ENCODE results near the gene CCSER2.

CCSER2 gene

DNA sequence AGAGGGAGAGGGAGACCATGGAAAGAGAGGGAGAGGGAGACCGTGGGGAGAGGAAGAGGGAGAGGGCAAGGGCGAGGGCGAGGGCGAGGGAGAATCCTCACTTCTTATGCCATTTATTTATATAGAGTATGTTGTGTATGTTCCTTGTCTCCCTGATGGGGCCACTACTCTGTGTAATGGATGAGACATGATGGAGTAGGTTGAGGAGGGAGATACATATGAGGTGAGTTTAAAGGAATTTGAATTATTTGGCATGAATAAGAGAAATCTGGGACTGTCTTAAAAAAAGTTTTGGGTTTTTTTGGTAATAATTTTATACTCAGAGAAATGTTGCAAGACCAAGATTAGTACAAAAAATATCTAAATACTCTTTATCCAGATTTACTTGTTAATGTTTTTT is 20.1 kb downstream of the CCSER2 start:
- no peak for DNase-seq (ENCODE audit: low spot score)

DNA sequence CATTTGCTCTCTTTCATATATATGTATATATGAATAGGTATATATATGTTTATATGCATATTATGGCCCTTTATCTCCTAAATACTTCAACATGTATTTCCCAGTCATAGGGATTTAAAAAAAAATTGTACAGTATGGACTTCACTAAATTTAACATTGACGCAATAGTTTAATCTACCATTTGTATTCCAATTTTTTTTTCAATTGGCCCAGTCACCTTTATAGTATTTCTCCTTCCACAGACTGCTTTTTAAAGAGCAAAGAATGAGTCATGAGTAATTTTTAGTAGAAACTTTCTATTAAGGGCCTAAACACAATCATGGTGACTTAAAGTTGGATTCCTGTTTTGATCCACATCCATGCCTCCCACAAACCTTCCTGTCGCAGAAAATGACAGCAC is 20.5 kb downstream of the CCSER2 start:
- no peak for DNase-seq (ENCODE audit: low spot score)

DNA sequence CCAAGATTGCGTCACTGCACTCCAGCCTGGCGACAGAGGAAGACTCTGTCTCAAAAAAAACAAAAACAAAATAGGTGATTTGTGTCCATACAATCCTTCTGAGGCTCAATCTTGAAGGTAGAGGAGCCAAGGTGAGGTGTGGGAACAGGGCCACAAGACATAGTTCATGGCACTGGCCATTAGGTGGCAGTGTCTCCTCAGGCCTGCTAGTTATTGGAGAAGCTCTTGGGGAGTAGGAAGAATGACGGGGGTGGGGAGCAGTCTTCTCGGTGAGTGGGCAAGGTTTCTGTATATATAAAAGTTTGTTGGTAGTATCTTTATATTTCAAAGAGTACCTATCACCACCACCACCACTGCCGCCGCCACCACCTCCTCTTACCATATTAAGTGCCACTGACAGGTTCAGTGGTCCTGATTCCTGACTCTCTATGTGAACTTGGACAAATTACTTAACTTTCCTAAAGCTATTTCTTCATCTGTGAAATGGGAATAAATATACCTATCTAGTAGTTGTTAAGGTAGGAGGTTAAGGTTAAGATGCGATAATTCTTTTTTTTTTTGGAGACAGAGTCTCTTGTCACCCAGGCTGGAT is 24.0 kb downstream of the CCSER2 start:
- DNase-seq (ENCODE audit: low spot score), result peak; percentile 60

DNA sequence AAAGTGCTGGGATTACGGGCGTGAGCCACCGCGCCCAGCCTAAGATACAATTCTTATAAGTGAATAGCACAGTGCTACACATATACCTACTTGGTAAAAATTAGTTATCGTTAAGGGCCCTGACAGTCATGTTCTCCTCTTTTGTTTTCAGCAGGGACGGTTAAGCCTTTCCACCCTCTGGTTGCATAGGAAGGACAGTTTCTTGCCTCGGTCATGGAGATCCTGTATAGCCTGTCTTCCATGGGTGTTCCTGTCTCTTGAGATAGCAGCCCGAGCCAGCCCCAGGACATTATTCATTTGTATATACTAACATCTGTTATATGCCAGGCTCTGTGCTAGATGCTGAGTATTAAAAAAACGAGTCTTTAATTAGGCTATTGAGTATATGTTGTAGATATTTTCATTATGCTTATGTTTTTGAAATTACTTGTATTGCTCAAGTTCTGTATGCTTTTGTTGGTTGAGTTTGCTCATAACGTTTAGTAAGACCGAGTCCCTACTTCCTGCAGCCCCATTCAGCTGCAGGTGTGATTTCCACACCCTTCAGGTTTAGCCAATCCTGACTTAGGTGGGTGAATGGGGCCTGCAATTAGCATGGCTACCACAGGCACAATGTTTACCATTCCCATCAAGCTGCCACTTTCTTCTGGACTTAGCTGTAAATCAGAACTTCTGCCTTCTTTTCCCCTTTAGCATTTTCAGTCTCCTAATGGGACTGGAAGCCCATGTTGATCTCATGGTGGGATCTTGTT is 24.8 kb downstream of the CCSER2 start:
- no peak for DNase-seq (ENCODE audit: low spot score)

DNA sequence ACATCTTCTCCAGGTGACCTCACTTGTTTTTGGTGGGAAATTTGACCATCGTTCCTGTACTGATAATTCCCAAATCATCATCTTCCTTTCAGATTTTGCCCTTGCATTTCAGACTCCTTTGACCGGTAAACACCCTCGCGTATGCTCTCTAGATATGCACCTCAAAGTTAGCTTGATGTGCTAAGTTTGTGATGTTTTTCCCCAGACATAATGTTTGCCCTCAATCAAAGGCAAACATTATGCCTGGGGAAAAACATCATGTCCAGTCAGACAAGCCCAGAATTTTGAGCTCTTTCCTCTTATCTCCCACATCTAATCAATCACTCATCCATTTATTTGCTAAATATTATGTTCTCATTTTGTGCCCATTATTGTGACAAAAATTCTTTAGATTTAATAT is 26.2 kb downstream of the CCSER2 start:
- no peak for DNase-seq (ENCODE audit: low spot score)

DNA sequence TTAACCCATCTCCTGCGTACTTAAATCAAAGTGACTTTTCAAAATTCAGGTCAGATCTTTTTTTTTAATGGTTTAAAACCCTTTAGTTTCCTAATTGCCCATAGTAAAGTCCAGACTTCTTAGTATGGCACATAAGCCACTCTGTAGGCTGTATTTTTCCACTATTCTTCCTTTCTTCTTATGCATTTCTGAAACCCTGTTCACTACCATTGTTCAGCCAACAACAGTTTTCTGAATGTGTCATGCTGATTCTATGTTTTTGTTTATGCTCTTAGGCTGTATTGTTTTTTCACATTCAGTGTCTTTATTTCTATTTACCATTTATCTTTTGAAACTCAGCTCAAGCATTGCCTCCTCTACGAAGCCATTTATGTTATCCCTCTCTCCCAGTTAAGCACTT is 26.7 kb downstream of the CCSER2 start:
- DNase-seq (ENCODE audit: low spot score), result no peak

DNA sequence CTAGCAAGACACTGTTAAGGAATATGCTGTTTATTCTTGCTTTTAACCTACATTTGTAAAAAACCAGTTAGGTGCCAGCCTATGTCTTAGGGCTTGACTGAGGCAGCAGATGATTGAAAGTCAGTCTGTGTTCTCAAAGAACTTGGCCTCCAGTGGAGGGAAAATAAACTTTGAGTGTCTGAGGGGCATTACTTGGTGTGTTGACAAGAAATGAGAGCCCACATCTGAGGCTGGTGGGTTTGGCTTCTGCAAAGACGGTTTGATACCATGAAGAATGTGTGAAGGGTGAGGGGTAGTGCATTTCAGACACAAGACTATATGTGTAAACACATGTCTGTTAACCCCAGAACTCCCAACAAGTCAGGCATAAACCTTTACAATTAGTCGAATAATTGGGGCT is 28.5 kb downstream of the CCSER2 start:
- no peak for DNase-seq (ENCODE audit: low spot score)

DNA sequence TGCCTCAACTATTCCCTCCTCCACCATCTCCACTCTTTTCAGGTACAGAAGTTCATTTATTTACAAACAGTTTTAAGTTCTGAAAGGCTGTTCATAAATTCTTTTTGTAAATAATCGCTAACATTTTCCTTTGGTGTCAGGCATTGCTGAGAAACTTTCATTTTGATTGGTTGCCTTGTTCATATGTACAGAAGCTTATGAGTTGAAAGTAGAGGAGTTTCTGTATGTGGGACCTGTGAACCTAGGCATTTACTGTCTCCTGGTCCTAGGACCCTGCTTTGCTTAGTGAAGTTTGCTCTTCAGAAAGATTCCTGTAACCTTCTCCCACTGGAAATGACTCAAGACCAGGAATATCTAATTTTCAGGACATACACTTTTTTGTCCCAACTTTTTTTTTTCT is 30.4 kb downstream of the CCSER2 start:
- DNase-seq (ENCODE audit: low spot score), result no peak

DNA sequence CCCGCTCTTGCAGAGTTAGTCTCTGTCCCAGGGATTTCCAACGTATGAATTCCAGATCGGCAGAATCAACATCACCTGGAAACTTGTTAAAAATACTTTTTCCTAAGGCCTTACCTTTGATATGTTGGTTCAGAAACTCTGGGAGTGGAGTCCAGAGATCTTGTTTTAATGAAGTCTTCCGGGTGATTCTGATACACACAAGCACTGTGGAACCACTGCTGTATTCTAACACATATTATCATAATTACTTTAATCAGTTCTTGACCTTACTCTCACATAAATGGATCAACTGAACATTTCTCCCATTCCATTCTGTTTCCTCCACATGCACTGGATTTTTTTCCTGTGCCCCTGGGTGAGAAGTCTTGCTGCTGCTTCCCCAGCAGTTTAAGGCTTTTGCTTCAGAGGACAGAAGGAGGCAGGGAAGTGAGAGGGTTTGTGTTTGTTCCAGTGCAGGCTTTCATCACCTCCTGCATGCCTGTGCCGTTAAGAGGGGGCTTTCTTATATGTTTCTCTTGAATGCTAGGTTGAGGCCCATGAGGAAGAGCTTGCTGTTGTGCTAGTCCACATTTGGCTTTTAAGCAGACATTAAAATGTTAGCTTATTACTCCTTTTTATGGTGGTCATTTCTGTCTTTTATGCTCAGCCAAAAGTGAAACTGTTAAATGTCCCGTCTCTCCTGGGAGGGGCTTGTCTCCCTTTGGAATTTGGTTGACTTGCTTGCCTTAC is 32.4 kb downstream of the CCSER2 start:
- no peak for DNase-seq (ENCODE audit: low spot score)

DNA sequence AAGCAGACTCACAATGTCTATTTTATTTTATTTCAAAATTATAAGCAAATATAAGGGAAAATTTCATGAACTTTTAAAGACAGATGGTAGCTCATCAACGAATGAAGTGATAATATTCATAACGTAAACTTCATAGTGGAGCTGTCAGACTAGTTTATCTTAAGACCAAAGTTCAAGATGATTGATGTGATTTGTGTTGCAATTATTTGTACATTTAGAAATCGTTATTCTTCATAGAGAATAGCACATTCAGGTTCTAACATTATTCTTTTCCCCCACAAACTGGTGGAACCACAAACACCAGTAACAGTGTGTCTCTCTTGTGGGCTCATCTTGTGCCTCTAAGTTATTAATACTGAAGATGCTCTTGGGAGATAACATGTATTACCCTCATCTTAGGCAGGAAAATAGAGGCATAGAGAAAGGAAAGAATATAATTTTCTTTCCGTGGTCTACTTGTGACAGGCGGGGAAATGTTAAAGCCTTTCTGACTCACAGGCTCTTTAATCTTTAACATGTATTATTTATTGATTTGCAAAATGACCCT is 37.0 kb downstream of the CCSER2 start:
- DNase-seq (ENCODE audit: low spot score), result no peak

DNA sequence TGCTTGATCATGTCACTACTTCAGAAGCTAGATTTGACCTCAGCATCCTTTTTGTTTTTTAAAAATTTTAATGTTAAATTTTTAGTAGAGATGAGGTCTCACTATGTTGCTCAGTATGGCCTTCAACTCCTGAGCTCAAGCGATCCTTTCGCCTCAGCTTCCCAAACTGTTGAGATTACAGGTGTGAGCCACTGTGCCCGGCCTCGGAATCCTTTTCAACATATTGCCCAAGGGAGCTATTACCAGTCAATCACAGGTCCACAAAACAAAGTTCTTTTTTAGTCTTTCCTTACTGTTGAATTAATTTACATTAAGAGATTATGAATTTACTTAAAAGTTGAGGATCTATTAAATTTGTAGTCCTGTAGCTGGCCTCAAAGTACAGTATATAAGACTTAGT is 37.7 kb downstream of the CCSER2 start:
- no peak for DNase-seq (ENCODE audit: low spot score)

DNA sequence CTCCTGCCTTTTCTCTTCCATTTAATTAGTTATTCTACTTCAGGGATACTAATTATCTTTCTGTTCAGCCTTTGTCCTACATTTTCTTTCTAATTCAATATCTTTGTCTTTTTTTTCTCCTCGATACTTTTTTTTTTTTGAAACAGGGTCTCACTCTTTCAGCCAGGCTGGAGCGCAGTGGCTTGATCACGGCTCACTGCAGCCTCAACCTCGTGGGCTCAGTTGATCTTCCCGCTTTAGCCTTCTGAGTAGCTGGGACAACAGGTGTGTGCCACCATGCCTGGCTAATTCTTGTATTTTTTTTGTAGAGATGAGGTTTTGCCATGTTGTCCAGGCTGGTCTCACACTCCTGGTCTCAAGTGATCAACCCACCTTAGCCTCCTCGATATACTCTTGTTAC is 38.9 kb downstream of the CCSER2 start:
- no peak for DNase-seq (ENCODE audit: low spot score)

DNA sequence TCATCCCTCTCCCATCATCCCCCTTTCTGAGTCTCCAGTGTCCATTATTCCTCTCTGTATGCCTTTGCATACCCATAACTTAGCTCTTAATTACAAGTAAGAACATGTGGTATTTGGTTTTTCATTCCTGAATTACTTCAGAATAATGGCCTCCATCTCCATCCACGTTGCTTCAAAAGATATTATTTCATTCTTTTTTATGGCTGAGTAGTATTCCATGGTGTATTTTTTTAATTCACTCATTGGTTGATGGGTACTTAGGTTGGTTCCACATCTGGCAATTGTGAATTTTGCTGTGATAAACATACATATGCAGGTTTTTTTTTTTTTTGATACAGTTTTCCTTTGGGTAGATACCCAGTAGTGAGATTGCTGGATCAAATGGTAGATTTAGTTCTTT is 40.4 kb downstream of the CCSER2 start:
- no peak for DNase-seq (ENCODE audit: low spot score)

DNA sequence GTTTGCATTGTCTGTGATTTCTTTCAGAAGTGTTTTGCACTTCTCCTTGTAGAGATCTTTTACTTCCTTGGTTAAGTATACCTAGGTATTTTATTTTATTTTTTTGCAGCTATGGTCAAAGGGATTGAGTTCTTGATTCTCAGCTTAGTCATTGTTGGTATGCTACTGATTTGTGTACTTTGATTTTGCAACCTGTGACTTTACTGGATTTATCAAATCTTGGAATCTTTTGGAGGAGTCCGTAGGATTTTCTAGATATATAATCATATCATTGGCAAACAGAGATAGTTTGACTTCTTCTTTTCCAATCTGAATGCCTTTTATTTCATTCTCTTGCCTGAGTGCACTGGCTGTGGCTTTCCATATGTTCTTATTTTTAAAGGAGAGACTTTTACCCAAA is 41.9 kb downstream of the CCSER2 start:
- DNase-seq (ENCODE audit: low spot score), result no peak

DNA sequence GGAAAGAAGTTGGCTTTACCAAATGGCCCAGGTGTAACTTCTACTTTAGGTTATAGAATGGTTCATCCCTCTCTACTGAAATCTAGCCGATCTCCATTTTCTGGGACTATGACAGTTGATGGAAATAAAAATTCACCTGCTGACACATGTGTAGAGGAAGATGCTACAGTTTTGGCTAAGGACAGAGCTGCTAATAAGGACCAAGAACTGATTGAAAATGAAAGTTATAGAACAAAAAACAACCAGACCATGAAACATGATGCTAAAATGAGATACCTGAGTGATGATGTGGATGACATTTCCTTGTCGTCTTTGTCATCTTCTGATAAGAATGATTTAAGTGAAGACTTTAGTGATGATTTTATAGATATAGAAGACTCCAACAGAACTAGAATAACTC is 43.6 kb downstream of the CCSER2 start:
- no peak for DNase-seq (ENCODE audit: low spot score)

DNA sequence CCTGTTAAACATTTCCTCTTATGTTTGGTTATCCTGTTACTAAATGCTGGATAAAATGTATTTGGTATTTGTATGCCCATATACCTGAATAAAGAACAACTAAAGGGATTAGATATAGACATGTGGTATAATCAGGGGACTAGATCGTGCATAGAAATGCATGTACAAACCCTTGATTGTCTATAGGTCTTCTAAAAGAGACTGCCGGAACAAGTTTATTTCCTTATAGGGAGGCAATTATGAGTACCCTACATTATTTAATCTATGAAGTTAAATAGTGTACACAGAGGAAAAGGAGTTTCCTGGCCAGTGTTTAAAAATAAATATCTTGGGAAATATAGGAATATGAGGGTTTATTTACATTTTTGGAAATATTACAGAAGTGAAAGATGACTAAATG is 44.6 kb downstream of the CCSER2 start:
- no peak for DNase-seq (ENCODE audit: low spot score)

DNA sequence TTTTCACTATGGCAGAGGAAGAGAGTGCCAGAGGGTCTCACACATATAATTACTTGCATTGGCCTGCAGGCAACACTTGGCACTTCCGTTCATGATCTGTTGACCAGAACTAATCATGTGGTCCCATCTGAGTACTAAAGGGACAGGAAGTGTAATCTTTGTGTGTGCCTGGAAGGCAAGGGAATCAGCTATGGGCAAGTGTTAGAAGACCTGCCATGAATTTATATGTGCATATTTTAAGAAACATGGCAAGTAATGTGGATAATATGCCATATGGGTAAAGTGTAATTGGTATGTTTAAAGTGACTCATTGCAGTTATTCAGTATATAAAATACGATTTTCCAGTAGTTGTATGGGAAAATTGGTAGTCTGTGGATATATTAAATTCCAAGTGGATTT is 46.1 kb downstream of the CCSER2 start:
- DNase-seq (ENCODE audit: low spot score), result no peak

DNA sequence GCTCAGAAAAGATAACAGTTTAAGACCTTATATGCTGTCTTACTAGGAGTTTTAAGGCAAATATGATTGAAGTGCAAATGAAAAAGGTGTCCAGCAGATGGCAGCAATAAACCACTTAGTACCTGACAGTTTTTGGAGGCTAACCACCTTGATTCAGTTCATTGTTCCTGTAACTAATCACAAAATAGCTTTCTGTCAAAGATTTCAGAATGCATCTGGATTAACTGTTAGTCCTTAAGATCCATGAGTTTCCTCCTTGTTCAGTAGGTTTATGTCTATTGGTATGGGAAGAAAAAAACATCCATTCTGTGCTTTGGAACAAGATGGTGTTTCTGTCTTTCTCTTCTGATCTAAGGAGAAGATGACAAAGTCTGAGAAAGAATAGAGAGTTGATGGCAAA is 46.6 kb downstream of the CCSER2 start:
- peak; percentile 54 for DNase-seq (ENCODE audit: low spot score)

DNA sequence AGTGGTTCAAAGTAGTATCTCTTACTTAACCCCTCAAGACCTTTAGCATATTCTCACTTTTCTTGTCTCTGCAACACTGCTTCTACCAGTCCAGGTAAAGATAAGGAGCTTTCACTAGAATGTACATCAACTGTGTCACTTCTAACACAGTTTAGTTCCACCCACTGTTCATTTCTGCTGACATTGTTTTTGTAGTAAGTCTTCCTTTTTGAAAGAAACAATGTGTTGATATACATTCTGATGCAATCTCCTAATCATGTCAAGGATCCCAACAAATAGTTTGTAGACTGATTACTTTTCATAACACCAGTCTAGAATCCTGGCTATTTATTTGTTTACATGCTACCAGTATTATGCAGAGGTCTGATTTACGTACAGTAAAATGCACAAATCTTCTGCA is 47.5 kb downstream of the CCSER2 start:
- DNase-seq (ENCODE audit: low spot score), result no peak

DNA sequence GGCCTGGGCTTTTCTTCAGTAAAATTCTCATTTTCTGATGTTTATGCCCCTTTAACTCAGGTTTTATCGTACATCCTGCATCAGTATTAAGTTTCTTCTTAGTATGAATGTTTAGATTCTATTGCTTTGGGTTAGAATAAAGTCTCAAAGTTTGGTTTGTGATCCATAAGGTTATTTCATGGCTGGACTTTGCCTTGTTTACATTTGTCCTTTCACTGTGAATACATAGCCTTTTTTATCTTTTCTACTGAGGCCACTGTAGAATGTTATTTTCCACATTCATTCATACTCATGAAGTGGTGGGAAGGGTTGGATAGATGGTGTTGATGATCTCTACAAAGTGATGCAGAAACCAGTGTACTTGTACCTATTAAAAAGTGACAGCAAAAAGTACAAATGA is 59.8 kb downstream of the CCSER2 start:
- no peak for DNase-seq (ENCODE audit: low spot score)

DNA sequence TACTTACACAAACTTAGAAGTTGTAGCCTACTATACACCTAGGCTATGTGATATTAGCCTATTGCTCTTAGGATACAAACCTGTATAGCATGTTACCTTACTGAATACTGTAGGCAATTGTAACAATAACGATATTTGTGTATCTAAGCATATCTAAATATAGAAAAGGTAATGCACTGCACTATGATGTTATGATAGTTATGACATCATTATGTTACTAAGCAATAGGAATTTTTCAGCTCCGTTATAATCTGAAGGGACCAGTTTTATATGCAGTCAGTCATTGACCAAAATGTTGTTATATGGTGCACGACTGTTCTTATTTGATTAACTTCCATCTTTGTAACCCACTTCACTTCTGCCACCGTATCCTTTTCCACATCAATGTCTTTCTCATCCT is 62.0 kb downstream of the CCSER2 start:
- DNase-seq (ENCODE audit: low spot score), result no peak

DNA sequence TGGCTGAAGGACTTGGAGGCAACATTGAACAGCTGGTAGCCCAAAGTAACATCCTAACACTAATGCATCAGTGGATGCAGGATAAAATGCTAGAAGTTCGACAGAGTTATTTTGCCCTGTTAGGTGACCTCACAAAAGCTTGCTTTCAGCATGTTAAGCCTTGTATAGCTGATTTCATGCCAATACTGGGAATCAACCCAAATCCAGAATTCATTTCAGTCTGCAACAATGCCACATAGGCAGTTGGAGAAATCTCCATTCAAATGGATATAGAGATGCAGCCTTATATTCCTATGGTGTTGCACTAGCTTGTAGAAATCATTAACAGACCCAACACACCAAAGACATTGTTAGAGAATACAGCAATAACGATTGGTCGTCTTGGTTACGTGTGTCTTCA is 62.9 kb downstream of the CCSER2 start:
- no peak for DNase-seq (ENCODE audit: low spot score)

DNA sequence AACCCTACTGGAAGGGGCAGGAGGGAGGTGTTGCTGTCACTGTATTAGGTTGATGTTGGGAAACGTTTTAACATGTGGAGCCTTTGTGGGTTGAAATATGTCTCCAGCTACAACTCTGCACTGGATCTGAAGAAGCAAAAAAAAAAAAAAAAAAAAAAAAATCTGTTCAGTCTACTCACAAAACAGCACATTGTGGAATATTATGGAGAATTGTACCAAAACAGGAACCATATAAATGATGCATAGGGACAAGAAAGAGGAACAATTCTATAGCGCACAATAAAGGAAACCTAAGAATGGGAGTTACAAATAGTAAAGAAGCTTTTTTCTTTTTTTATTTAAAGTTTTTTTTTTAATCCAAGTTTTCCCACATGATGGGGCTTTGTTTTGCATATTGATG is 63.8 kb downstream of the CCSER2 start:
- DNase-seq (ENCODE audit: low spot score), result no peak

All from CD4-positive, alpha-beta T cell treated with Interleukin-6 at 100 ng/mL for 8 hours (primary cell).